DOHH2 (cell line): ENCODE measurements around the gene METAP1D.

Experiments
- H3F3A ChIP-seq: fragments of 200-600 bp; sonication (generic), shearing (Covaris generic); 2 replicates; pipeline ENCODE4 v1.6.0; 2016; ENCODE audit warnings: antibody characterized with exemption, mild to moderate bottlenecking; ENCODE audit not compliant: control insufficient read depth, insufficient read depth
- H3K27ac ChIP-seq: fragments of 200-600 bp; sonication (generic); 2 replicates; pipeline ENCODE4 v1.5.1; 2014; ENCODE audit warnings: low read depth, mild to moderate bottlenecking, low read length, moderate library complexity
- H3K27me3 ChIP-seq: fragments of 200-600 bp; sonication (generic); 2 replicates; pipeline ENCODE4 v1.6.1; 2014; ENCODE audit warnings: mild to moderate bottlenecking, low read length, mixed read lengths; ENCODE audit not compliant: control insufficient read depth
- H3K36me3 ChIP-seq: fragments of 200-600 bp; sonication (generic); 2 replicates; pipeline ENCODE4 v1.6.1; 2014; ENCODE audit warnings: mild to moderate bottlenecking, low read length, moderate library complexity, mixed read lengths; ENCODE audit not compliant: control insufficient read depth
- H3K4me1 ChIP-seq: fragments of 200-600 bp; sonication (generic); 2 replicates; pipeline ENCODE4 v1.6.1; 2014; ENCODE audit warnings: mild to moderate bottlenecking, low read length, mixed read lengths; ENCODE audit not compliant: control insufficient read depth
- H3K4me2 ChIP-seq: fragments of 200-600 bp; sonication (generic); 2 replicates; pipeline ENCODE4 v1.6.0; 2014; ENCODE audit warnings: mild to moderate bottlenecking, low read length, moderate library complexity
- H3K4me3 ChIP-seq: fragments of 200-600 bp; sonication (generic); 2 replicates; pipeline ENCODE4 v1.5.1; 2014; ENCODE audit warnings: mild to moderate bottlenecking, low read length, mixed read lengths
- H3K79me2 ChIP-seq: fragments of 200-600 bp; sonication (generic); 2 replicates; pipeline ENCODE4 v1.6.1; 2014; ENCODE audit warnings: mild to moderate bottlenecking, low read length, mixed read lengths; ENCODE audit not compliant: control insufficient read depth
- H3K9me2 ChIP-seq: fragments of 200-600 bp; sonication (generic); replicated peaks from 2 replicates; pipeline ENCODE4 v1.6.1; 2014; ENCODE audit warnings: mild to moderate bottlenecking, low read length, mixed read lengths; ENCODE audit not compliant: control insufficient read depth
- H3K9me3 ChIP-seq: fragments of 200-600 bp; sonication (generic); 2 replicates; pipeline ENCODE4 v1.6.1; 2014; ENCODE audit warnings: antibody characterized with exemption, low read length, mixed read lengths; ENCODE audit not compliant: control insufficient read depth, insufficient read depth
- H4K20me1 ChIP-seq: fragments of 200-600 bp; sonication (generic); 2 replicates; pipeline ENCODE4 v1.6.0; 2014; ENCODE audit warnings: low read depth, mild to moderate bottlenecking, antibody characterized with exemption, low read length, moderate library complexity; ENCODE audit not compliant: control insufficient read depth, insufficient read depth
- CTCF ChIP-seq: fragments of 200-600 bp; sonication (generic); IDR thresholded peaks from one replicate; pipeline ENCODE4 v1.5.1; 2014; ENCODE audit warnings: antibody characterized with exemption, mild to moderate bottlenecking, low read depth, low read length; ENCODE audit not compliant: poor library complexity, severe bottlenecking
- EZH2phosphoT487 ChIP-seq: fragments of 200-600 bp; sonication (generic); IDR thresholded peaks from 2 replicates; pipeline ENCODE4 v1.6.1; 2017; ENCODE audit warnings: borderline replicate concordance, mild to moderate bottlenecking, antibody characterized with exemption, low read length, moderate library complexity, mixed read lengths

The METAP1D gene

GRCh38 chr2:171965238-171965637 lies 34.5 kb upstream of the METAP1D start:
- Histone ChIP-seq H3K4me3 (no peak overlapping the region), H3F3A (no peaks in the 10 kb centered on the region), H3K4me2 (no peak overlapping the region), H3K27me3 (no peaks in the 10 kb centered on the region), H3K79me2 (no peaks in the 10 kb centered on the region), H3K27ac (no peak overlapping the region), H4K20me1 (no peaks in the 10 kb centered on the region), H3K4me1 (no peaks in the 10 kb centered on the region), H3K36me3 (peaks cover 41% of the 10 kb centered on the region), H3K9me2 (no peaks in the 10 kb centered on the region), H3K9me3 (no peaks in the 10 kb centered on the region)
- no peak for TF ChIP-seq EZH2phosphoT487
- no peak for TF ChIP-seq CTCF

- H3K9me3 ChIP-seq = no peaks in the 10 kb centered on the region
- no peaks in the 10 kb centered on the region for H3K27me3 ChIP-seq
- no peaks in the 10 kb centered on the region for H3F3A ChIP-seq
- no peaks in the 10 kb centered on the region for H3K9me2 ChIP-seq
- H3K36me3 ChIP-seq = peaks cover 41% of the 10 kb centered on the region
- no peak overlapping the region for H3K4me3 ChIP-seq
- TF ChIP-seq CTCF = no peak
- no peak for TF ChIP-seq EZH2phosphoT487
- H3K4me2 ChIP-seq = no peak overlapping the region
- no peaks in the 10 kb centered on the region for H3K79me2 ChIP-seq
- no peak overlapping the region for H3K27ac ChIP-seq
- H4K20me1 ChIP-seq = no peaks in the 10 kb centered on the region
- H3K4me1 ChIP-seq = no peaks in the 10 kb centered on the region
Observed at GRCh38 chr2:171965661-171966060, 34.1 kb upstream of the METAP1D start.

- Histone ChIP-seq H3K9me2 (no peaks in the 10 kb centered on the region), H3K79me2 (no peaks in the 10 kb centered on the region), H3K27me3 (no peaks in the 10 kb centered on the region), H3K4me2 (no peak overlapping the region), H4K20me1 (no peaks in the 10 kb centered on the region), H3K27ac (no peak overlapping the region), H3F3A (no peaks in the 10 kb centered on the region), H3K9me3 (no peaks in the 10 kb centered on the region), H3K36me3 (peaks cover 41% of the 10 kb centered on the region), H3K4me1 (no peaks in the 10 kb centered on the region), H3K4me3 (no peak overlapping the region)
- TF ChIP-seq EZH2phosphoT487 = no peak
Observed at GRCh38 chr2:171966235-171966634, 33.5 kb upstream of the METAP1D start.

- Histone ChIP-seq H3K36me3 (peaks cover 41% of the 10 kb centered on the region), H3K9me3 (no peaks in the 10 kb centered on the region)
- TF ChIP-seq EZH2phosphoT487 (no peak), CTCF (no peak)
Observed at GRCh38 chr2:171966688-171967087, 33.1 kb upstream of the METAP1D start.

More at GRCh38 chr2:171966688-171967087, 33.1 kb upstream of the METAP1D start:
- Histone ChIP-seq H3K27ac (no peak overlapping the region), H3F3A (no peaks in the 10 kb centered on the region), H3K9me2 (no peaks in the 10 kb centered on the region), H3K4me3 (no peak overlapping the region), H3K27me3 (no peaks in the 10 kb centered on the region), H4K20me1 (no peaks in the 10 kb centered on the region), H3K4me2 (no peak overlapping the region), H3K4me1 (no peaks in the 10 kb centered on the region), H3K79me2 (no peaks in the 10 kb centered on the region)
